Fibroblast of skin of left quadriceps (primary cell): ENCODE data around the gene PEMT.

Experiments used
- DNase-seq, 2 experiments: peaks; one replicate each; pipeline ENCODE4 v3.0.0-alpha.2; 2013; ENCODE audit warnings: low read depth in 2 of 2

PEMT gene

GRCh38 chr17:17553217-17554195 lies 38.0 kb downstream of the PEMT start:
- DNase-seq, result no peak

GRCh38 chr17:17552351-17553216 lies 38.9 kb downstream of the PEMT start:
- no peak for DNase-seq

- no peak for DNase-seq
These were observed 40.1 kb downstream of the PEMT start for GRCh38 chr17:17551361-17551760.

DNA sequence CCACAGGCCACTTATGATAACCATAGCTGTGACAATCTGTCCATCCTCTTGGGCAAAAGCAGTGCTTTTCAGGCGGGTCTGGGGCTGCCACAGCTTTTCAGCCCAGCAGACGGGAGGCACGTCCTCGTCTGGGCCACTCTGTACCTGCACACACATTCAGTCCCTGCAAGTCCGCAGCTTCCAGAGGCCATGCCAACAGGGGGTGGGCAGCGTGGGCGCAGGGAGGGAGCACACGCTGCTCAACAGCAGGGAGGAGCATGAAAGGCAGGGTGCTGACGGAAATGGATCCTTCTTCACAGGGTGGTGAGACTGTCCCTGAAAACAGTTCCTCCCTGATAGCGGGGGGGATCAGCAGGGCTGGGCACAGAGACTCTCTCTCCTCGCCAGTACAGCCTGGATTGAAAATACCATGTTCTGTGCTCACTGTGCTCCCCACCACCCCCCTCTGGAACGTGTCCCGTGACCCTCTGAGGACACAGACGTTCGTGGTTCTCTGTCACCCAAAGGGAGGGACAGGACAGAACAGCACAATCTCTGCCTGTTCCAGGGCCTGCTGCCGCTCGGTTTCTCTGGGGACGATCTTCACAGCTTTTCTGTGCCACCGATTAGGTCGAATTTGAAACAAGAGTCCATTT lies 41.7 kb downstream of the PEMT start:
- DNase-seq, result no peak

DNA sequence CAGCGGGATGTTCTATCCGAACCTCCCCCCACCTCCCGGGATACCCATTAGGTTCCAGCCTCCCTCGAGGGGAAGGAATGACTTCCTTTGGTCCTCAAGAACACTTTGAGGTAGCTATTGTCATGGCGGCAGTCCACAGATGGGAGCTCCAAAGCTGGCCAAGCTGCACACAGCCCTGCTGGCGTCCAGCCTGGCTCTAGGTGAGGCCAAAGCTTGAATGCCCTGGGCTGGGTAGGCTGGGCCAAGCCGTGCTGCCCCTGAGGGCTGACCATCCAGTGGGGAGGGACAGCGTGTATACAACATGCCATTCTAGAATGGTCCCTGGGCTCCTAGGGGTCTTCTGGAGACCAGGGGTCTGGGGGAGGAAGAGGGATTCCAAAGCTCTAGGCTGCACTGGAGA lies 43.5 kb downstream of the PEMT start:
- no peak for DNase-seq

- no peak for DNase-seq
These were observed 44.2 kb downstream of the PEMT start for GRCh38 chr17:17547210-17547764.

DNA sequence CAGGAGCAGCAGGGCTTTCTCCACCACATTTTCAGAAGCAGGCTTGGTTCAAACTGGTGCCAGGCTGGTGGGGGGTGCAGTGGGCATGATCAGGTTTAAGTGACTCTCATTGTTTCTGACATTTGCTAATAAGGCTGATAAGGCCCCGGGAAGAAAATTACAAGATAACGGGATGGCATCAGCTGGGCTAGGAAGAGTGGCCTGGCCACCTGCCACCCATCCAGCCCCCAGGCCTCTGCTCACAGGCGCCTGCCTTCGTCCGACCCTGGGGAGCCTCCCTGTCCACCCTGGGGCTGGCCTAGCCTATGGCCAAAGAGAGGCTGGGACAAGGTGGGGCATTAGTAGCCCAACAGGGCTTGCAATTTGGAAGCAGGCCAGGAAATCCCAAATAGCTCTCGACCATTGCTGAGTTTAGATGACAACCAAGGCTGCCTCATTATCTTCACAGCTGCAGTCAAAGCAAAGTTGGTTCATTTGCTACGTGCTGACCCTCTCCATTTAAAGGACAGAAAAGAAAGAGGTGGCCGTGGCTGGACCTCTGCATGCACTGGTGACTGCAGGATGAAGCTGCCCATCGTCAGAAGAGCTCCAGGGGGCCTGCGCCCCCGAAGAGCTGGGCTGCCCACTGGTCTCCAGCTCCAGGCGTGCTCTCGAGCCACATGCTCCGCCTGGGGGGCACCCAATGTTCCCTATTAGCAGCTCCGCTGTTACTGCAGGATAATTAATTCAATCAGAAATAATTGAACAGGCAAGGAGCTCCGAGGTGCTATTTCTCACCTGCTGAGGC lies 44.9 kb downstream of the PEMT start:
- no peak for DNase-seq

DNA sequence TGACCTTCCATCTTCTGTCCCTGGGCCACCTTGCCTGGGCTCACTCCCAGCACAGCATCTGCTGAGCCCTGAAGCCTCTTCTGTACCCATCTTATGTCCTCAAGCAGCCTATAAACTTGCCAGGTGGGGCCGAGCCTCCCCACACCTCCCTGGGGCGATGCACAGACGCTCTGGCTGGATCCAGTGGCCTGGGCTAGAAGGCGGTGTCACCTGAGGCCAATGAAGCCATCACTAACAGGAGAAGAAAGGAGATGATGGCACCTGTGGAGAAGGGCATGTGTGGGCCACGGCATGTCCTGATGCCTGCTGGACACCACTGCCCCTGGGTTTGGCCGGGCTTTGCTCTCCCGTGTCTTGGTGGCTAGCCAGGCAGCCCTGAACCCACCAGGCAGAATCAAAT lies 45.5 kb downstream of the PEMT start:
- DNase-seq, result no peak

DNA sequence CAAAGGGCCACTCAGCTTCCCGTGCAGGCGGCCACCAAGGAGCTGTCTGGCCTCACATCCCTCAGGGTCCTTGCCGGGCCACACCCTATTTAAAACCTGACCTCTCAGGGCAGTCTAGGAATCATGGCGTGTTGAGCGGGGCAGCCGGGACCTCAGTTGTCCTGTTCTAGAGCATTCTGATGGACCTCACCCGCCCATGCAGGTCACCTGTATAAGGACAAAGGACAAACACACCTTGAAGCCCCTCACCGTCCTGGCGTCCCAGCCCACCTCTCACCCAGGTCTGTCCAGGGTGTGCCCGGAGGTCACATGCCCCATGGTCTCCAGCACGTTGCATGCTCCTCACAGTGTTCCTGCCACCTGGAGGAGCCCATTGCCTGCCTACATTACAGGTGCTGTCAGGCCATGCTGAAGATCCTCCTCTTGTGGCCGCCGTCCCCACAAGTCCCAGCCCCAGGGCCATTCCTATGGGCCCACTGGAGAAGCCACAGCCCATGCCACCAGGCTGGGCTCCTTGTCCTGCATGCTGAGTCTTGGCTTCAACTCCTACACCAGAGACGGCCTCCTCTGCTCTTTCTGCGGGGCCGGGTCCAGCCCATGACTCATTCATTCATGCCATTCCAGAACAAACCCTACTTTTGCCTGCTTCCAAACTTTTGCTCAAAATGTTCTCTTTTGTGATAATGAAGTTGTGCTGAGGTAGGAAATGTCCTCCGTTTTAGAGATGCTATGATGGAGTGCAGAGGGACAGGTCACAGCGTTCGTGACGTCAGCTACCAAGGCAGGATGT lies 46.3 kb downstream of the PEMT start:
- DNase-seq, result no peak

- DNase-seq, result no peak
These were observed 48.4 kb downstream of the PEMT start for GRCh38 chr17:17542906-17543635.

GRCh38 chr17:17541640-17542001 lies 49.9 kb downstream of the PEMT start:
- no peak for DNase-seq

DNA sequence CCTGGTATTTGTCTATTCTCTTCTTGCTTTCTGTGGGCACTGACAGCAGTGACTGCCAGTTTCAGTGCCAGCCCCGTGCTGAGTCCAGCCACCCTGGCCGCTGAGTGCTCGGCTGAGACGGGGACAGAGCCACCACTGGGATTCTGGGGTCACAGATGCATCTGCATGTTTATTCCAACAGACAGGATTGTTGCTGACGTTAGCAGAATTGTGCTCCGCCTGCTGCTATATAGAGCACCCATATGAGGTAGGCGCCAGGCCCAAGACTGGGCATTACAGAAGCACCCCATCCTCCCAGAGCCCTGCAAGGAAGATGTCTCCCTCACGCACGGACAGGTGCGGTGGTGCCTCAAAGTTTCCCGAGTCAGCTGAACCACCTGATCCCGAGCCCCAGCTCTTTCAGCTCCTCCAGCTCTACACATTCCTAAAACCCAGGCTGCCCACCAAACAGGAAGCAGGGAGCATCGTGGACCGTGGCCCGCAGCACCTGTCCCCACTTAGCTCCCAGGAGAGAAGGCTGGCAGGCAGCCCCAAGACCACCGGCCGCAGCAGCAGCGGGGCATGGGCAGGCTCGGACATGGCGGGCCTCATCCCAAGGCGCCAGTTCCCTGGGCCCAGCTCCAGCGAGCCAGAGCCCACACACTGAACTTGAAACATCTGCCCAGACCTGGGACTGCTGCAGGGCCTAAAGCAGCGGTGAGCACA lies 50.4 kb downstream of the PEMT start:
- DNase-seq, result no peak

DNA sequence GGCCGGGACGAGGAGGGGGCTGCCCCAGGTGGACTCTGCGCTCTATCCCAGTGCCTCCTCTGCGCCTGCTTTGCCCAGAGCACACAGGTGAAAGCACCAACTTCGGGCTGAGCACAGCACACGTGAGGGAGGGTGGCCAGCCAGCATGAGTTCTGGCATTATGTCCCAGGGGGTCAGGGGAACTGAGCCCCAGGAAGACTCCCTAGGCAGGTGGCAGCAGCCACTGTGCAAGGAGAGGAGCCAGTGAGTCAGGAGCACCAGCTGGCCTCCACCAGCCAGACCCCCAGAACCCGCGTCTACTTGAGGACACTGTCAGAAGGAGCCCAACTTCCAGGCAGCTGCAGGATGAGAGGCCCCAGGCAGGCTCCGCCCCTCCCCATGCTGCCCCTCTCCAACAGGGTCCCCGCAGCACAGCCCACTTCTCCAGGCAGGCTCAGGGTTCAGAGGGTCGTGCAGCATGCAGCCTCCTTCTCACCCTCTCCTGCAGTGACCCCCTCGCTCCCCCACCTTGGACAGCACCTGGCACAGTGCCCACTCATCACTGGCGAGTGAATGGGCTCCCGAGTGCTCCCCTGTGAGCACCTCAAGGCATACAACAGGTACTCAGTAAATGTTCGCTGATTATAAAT lies 51.1 kb downstream of the PEMT start:
- no peak for DNase-seq

DNA sequence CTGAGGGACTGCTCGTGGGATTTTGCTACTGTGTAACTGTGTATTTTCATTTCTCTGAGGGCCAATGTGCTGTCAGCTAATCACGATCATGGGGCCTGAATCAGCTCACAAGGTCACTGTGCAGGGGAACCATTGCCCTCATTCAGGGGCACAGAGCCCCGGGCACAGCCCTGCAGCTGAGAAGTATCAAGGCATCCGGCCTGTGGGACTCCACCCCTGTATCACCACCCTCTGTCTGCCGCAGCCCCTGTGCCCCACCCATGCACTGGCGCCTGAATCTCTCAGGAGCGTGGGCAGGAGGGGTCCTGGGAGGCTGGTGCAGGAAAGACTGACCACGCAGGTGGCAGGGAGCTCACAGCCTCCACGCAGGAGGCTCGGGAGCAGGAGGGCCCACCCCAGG lies 51.9 kb downstream of the PEMT start:
- no peak for DNase-seq

GRCh38 chr17:17538417-17539391 lies 52.8 kb downstream of the PEMT start:
- no peak for DNase-seq

GRCh38 chr17:17537311-17538099 lies 54.0 kb downstream of the PEMT start:
- DNase-seq, result no peak
